ENCODE data around the gene ARGFX. TPM values are rescaled to one million over a fixed set of nuclear protein-coding genes. Genes with fewer than 3 reads are reported as not detected.

Gene ARGFX
- total RNA-seq, 1 experiment from 2014 or later: not detected

DNA sequence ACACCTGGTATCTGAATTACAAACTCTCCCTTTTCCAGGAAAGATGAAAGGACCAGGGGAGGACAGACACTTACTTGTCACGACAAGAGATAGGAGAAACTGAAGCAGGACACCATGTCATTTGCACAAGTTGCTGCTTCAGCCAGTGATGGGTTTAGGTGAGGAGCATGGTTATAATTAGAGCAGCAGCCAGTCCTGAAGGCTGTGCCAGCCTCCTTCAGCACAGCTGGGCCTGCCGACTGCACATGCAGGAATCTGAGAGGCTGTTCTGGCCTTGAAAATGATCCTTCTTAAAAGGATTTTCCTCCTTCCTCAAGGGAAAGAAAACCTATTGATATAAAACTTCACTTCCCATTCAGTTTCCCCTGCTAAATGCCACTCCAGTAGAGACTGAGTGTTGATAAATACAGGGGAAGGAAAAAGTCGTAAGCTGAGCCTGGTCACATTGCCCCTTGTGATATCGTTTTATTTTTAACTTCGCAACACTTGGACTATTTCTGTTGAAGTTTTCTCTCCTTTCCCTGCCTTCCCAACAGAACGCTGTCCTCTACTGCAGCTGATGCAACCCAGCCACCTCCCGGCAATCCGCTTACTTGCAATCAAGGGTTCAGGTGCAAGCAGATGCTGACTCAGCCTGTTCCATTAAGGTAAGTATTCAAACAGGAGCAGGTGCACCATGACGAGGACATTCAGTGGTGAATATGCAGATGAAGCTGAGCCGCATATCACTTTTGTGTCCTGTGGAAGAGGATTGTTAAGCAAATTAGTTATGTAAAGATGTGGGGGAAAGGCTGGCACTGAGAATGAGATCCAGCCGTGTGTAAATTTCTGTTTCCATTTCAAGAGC is 25.3 kb downstream of the ARGFX start, which contains the start of gene FBXO40:
Gene FBXO40, plus strand, starts transcription at position 524 of the 847 bp plus-strand sequence. CDS start 27,197 bp downstream, outside the sequence.
- Histone ChIP-seq H3K9me3 (ENCODE audit: control insufficient read depth in 1 of 2, insufficient read depth in 1 of 2, low read depth in 1 of 2, low read length in 2 of 2) (no peaks in the 10 kb centered on the region), H3K4me2 (ENCODE audit: low read length) (no peak within 1 kb of the TSS), H3K9ac (ENCODE audit: low read length) (no peak within 1 kb of the TSS), H3K79me2 (ENCODE audit: insufficient read depth, low read length) (no peaks in the 10 kb centered on the region), H4K20me1 (ENCODE audit: insufficient read depth) (no peaks in the 10 kb centered on the region), H3K27me3 (ENCODE audit: insufficient read depth, low read length) (no peaks in the 10 kb centered on the region), H3K27ac (ENCODE audit: low read depth, low read length) (no peak within 1 kb of the TSS), H2AFZ (ENCODE audit: low read depth, low read length, poor library complexity, severe bottlenecking) (no peak within 1 kb of the TSS), H3K36me3 (ENCODE audit: control insufficient read depth in 1 of 2, insufficient read depth in 2 of 2, low read length in 2 of 2) (no peaks in the 10 kb centered on the region), H3K9me2 (ENCODE audit: insufficient read depth) (no peaks in the 10 kb centered on the region), H3K4me1 (ENCODE audit: control insufficient read depth in 1 of 2, insufficient read depth in 2 of 2, low read length in 2 of 2) (no peaks in the 10 kb centered on the region), H3K4me3 (replicated peaks in 1 of 2; ENCODE audit: low read depth in 1 of 2, low read length in 2 of 2) (no peak within 1 kb of the TSS)
- DNase-seq (ENCODE audit: low read depth, low spot score): no peak
- intact Hi-C loops (cut with micrococcal nuclease): no loop called here
- no peak for ATAC-seq
- POLR2A ChIA-PET: no interaction called here
- RAD21 ChIA-PET (ENCODE audit: low non-redundant PET in 1 of 2, low total read pairs in 2 of 2, uncharacterized antibody in 2 of 2, unreplicated experiment in 2 of 2): no interaction called here
- no TSS peak for BruUV-seq (replicated peaks)
- TF ChIP-seq FOSL1 (IDR thresholded peaks at IDR 0.05; ENCODE audit: low read depth) (no peak), SRF (IDR thresholded peaks at IDR 0.05; ENCODE audit: low read depth) (no peak), POLR2AphosphoS5 (IDR thresholded peaks at IDR 0.05; ENCODE audit: low read depth, low read length) (no peak), EZH2 (IDR thresholded peaks at IDR 0.05) (no peak), EGR1 (IDR thresholded peaks at IDR 0.05; ENCODE audit: low read depth) (no peak), CBX3 (IDR thresholded peaks at IDR 0.05; ENCODE audit: low read depth) (no peak), SP1 (IDR thresholded peaks at IDR 0.05; ENCODE audit: low read depth) (no peak), YY1 (IDR thresholded peaks at IDR 0.05; ENCODE audit: extremely low read depth, insufficient replicate concordance, low read depth, low read length) (no peak), SIN3A (IDR thresholded peaks at IDR 0.05; ENCODE audit: low read depth) (no peak), TCF7L2 (IDR thresholded peaks at IDR 0.05; ENCODE audit: borderline replicate concordance, extremely low read depth, insufficient read depth, insufficient read length) (no peak), ZFX (IDR thresholded peaks at IDR 0.05) (no peak), POLR2A (IDR thresholded peaks at IDR 0.05; ENCODE audit: borderline replicate concordance, extremely low read depth, insufficient read depth, insufficient read length) (no peak), ZNF274 (IDR thresholded peaks at IDR 0.05; ENCODE audit: low read depth, low read length) (no peak), RAD21 (IDR thresholded peaks at IDR 0.05; ENCODE audit: low read depth) (no peak), ELF1 (IDR thresholded peaks at IDR 0.05; ENCODE audit: borderline replicate concordance, low read depth) (no peak)
- TF ChIP-seq, protein P1, sequence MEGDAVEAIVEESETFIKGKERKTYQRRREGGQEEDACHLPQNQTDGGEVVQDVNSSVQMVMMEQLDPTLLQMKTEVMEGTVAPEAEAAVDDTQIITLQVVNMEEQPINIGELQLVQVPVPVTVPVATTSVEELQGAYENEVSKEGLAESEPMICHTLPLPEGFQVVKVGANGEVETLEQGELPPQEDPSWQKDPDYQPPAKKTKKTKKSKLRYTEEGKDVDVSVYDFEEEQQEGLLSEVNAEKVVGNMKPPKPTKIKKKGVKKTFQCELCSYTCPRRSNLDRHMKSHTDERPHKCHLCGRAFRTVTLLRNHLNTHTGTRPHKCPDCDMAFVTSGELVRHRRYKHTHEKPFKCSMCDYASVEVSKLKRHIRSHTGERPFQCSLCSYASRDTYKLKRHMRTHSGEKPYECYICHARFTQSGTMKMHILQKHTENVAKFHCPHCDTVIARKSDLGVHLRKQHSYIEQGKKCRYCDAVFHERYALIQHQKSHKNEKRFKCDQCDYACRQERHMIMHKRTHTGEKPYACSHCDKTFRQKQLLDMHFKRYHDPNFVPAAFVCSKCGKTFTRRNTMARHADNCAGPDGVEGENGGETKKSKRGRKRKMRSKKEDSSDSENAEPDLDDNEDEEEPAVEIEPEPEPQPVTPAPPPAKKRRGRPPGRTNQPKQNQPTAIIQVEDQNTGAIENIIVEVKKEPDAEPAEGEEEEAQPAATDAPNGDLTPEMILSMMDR (IDR thresholded peaks at IDR 0.05 in 2 of 3, conservative IDR thresholded peaks at IDR 0.05 in 1 of 3; ENCODE audit: borderline replicate concordance in 1 of 3, insufficient read depth in 1 of 3, low read depth in 2 of 3, low read length in 2 of 3): no peak
- TF ChIP-seq, protein P2, sequence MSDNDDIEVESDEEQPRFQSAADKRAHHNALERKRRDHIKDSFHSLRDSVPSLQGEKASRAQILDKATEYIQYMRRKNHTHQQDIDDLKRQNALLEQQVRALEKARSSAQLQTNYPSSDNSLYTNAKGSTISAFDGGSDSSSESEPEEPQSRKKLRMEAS (IDR thresholded peaks at IDR 0.05): no peak
- TF ChIP-seq, protein P3, sequence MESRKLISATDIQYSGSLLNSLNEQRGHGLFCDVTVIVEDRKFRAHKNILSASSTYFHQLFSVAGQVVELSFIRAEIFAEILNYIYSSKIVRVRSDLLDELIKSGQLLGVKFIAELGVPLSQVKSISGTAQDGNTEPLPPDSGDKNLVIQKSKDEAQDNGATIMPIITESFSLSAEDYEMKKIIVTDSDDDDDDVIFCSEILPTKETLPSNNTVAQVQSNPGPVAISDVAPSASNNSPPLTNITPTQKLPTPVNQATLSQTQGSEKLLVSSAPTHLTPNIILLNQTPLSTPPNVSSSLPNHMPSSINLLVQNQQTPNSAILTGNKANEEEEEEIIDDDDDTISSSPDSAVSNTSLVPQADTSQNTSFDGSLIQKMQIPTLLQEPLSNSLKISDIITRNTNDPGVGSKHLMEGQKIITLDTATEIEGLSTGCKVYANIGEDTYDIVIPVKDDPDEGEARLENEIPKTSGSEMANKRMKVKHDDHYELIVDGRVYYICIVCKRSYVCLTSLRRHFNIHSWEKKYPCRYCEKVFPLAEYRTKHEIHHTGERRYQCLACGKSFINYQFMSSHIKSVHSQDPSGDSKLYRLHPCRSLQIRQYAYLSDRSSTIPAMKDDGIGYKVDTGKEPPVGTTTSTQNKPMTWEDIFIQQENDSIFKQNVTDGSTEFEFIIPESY (IDR thresholded peaks at IDR 0.05; ENCODE audit: extremely low read depth, insufficient replicate concordance, low read length): no peak
- TF ChIP-seq, protein P4, sequence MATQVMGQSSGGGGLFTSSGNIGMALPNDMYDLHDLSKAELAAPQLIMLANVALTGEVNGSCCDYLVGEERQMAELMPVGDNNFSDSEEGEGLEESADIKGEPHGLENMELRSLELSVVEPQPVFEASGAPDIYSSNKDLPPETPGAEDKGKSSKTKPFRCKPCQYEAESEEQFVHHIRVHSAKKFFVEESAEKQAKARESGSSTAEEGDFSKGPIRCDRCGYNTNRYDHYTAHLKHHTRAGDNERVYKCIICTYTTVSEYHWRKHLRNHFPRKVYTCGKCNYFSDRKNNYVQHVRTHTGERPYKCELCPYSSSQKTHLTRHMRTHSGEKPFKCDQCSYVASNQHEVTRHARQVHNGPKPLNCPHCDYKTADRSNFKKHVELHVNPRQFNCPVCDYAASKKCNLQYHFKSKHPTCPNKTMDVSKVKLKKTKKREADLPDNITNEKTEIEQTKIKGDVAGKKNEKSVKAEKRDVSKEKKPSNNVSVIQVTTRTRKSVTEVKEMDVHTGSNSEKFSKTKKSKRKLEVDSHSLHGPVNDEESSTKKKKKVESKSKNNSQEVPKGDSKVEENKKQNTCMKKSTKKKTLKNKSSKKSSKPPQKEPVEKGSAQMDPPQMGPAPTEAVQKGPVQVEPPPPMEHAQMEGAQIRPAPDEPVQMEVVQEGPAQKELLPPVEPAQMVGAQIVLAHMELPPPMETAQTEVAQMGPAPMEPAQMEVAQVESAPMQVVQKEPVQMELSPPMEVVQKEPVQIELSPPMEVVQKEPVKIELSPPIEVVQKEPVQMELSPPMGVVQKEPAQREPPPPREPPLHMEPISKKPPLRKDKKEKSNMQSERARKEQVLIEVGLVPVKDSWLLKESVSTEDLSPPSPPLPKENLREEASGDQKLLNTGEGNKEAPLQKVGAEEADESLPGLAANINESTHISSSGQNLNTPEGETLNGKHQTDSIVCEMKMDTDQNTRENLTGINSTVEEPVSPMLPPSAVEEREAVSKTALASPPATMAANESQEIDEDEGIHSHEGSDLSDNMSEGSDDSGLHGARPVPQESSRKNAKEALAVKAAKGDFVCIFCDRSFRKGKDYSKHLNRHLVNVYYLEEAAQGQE (IDR thresholded peaks at IDR 0.05; ENCODE audit: low read depth): no peak
- CTCF ChIA-PET: no interaction called here
